Measurements from ENCODE around the gene SPATA32.

The SPATA32 gene

GRCh38 chr17:45305530-45306087 lies 43.7 kb upstream of the SPATA32 start (continued):
- TF ChIP-seq PATZ1 (tag by site-specific recombination; IDR thresholded peaks at IDR 0.05) (no peak), ZFP69B (tag by site-specific recombination; IDR thresholded peaks at IDR 0.05) (peak; percentile 18; the same call in 1 of the 2 replicates), ZBTB48 (tag by site-specific recombination; IDR thresholded peaks at IDR 0.05) (no peak), HOXA7 (CRISPR knock-in tag; IDR thresholded peaks at IDR 0.05; ENCODE audit: borderline replicate concordance) (no peak), WT1 (tag by site-specific recombination; IDR thresholded peaks at IDR 0.05) (0 out of 2 replicates have a peak, but pooled peaks have one; percentile 20), ZNF596 (tag by site-specific recombination; IDR thresholded peaks at IDR 0.05) (no peak), ZNF544 (tag by site-specific recombination; IDR thresholded peaks at IDR 0.05) (no peak), ZNF660 (tag by site-specific recombination; IDR thresholded peaks at IDR 0.05) (no peak), ZNF488 (tag by site-specific recombination; IDR thresholded peaks at IDR 0.05) (no peak), ZNF354C (tag by site-specific recombination; IDR thresholded peaks at IDR 0.05; ENCODE audit: borderline replicate concordance, low read depth) (no peak), PRDM4 (tag by site-specific recombination; IDR thresholded peaks at IDR 0.05) (no peak), ZNF548 (tag by site-specific recombination; IDR thresholded peaks at IDR 0.05) (no peak), ZFHX2 (tag by site-specific recombination; conservative IDR thresholded peaks at IDR 0.05) (peak; percentile 81), ZNF645 (tag by site-specific recombination; IDR thresholded peaks at IDR 0.05) (no peak), KLF16 (tag by site-specific recombination; IDR thresholded peaks at IDR 0.05) (no peak), ZNF792 (tag by site-specific recombination; IDR thresholded peaks at IDR 0.05) (no peak), INSM2 (tag by site-specific recombination; IDR thresholded peaks at IDR 0.05) (no peak), ZNF16 (tag by site-specific recombination; IDR thresholded peaks at IDR 0.05; ENCODE audit: low read depth) (no peak), ZNF132 (tag by site-specific recombination; IDR thresholded peaks at IDR 0.05; ENCODE audit: borderline replicate concordance) (no peak), ZNF239 (tag by site-specific recombination; IDR thresholded peaks at IDR 0.05) (no peak), ZNF248 (tag by site-specific recombination; IDR thresholded peaks at IDR 0.05) (no peak), ZNF473 (tag by site-specific recombination; IDR thresholded peaks at IDR 0.05) (no peak), EGR2 (tag by site-specific recombination; IDR thresholded peaks at IDR 0.05; ENCODE audit: low read depth) (peak; percentile 76), ZNF2 (tag by site-specific recombination; IDR thresholded peaks at IDR 0.05) (no peak), ZBTB21 (tag by site-specific recombination; IDR thresholded peaks at IDR 0.05) (no peak), ZNF624 (tag by site-specific recombination; IDR thresholded peaks at IDR 0.05) (no peak), ZNF133 (tag by site-specific recombination; IDR thresholded peaks at IDR 0.05) (no peak), ZNF302 (tag by site-specific recombination; IDR thresholded peaks at IDR 0.05; ENCODE audit: low read depth) (no peak), ZNF174 (tag by site-specific recombination; IDR thresholded peaks at IDR 0.05) (no peak)
- TF ChIP-seq, protein P1, sequence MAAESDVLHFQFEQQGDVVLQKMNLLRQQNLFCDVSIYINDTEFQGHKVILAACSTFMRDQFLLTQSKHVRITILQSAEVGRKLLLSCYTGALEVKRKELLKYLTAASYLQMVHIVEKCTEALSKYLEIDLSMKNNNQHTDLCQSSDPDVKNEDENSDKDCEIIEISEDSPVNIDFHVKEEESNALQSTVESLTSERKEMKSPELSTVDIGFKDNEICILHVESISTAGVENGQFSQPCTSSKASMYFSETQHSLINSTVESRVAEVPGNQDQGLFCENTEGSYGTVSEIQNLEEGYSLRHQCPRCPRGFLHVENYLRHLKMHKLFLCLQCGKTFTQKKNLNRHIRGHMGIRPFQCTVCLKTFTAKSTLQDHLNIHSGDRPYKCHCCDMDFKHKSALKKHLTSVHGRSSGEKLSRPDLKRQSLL (tag by site-specific recombination; IDR thresholded peaks at IDR 0.05) = no peak
- TF ChIP-seq, protein P2, sequence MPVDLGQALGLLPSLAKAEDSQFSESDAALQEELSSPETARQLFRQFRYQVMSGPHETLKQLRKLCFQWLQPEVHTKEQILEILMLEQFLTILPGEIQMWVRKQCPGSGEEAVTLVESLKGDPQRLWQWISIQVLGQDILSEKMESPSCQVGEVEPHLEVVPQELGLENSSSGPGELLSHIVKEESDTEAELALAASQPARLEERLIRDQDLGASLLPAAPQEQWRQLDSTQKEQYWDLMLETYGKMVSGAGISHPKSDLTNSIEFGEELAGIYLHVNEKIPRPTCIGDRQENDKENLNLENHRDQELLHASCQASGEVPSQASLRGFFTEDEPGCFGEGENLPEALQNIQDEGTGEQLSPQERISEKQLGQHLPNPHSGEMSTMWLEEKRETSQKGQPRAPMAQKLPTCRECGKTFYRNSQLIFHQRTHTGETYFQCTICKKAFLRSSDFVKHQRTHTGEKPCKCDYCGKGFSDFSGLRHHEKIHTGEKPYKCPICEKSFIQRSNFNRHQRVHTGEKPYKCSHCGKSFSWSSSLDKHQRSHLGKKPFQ (tag by site-specific recombination; IDR thresholded peaks at IDR 0.05) = no peak

All from HEK293 (cell line).